ENCODE results near the gene ZNF532. TPM values are rescaled to one million over a fixed set of nuclear protein-coding genes. Genes with fewer than 3 reads are reported as not detected.

The ZNF532 gene
- total RNA-seq, 4 donors from 2014 or later = 48.3 to 128 (median 96.2) TPM

DNA sequence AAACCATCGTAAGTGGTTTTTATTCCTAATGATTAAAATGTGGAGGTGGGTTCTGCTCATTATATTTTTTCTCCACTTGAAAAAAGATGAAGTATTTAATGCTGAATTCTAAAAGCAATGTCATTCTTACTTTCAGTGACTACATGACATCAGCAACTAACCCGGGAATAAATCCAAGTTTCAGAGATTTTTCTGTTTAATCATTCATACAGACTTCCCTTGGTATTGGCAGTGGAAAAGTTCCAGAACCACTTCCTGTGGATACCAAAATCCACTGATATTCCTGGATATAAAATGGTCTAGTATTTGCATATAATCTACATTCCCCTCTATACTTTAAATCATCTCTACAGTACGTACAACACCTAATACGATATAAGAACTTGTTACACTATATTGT is 128.6 kb downstream of the ZNF532 start:
- Histone ChIP-seq H3K4me3 (no peak overlapping the region), H3K27ac (peak overlapping the region in 2 of 4 donors; percentile 42 to 68), H3K27me3 (no peaks in the 10 kb centered on the region), H3K36me3 (no peaks in the 10 kb centered on the region), H3K4me1 (peaks cover 0 to 8% (median 0%) of the 10 kb centered on the region in 3 donors), H3K9me3 (peaks cover 0 to 10% (median 0%) of the 10 kb centered on the region in 3 donors)
- ATAC-seq = no peak
- 46 to 48% methylated on average over 4 of the region's 4 CpGs for WGBS, 2 donors (ENCODE audit: low coverage in 1 of 2)
- no peak for TF ChIP-seq POLR2AphosphoS5 (IDR thresholded peaks at IDR 0.05)
- no peak for TF ChIP-seq EP300 (IDR thresholded peaks at IDR 0.05)
- TF ChIP-seq POLR2A (IDR thresholded peaks at IDR 0.05) = no peak
- TF ChIP-seq, protein P1, sequence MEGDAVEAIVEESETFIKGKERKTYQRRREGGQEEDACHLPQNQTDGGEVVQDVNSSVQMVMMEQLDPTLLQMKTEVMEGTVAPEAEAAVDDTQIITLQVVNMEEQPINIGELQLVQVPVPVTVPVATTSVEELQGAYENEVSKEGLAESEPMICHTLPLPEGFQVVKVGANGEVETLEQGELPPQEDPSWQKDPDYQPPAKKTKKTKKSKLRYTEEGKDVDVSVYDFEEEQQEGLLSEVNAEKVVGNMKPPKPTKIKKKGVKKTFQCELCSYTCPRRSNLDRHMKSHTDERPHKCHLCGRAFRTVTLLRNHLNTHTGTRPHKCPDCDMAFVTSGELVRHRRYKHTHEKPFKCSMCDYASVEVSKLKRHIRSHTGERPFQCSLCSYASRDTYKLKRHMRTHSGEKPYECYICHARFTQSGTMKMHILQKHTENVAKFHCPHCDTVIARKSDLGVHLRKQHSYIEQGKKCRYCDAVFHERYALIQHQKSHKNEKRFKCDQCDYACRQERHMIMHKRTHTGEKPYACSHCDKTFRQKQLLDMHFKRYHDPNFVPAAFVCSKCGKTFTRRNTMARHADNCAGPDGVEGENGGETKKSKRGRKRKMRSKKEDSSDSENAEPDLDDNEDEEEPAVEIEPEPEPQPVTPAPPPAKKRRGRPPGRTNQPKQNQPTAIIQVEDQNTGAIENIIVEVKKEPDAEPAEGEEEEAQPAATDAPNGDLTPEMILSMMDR (IDR thresholded peaks at IDR 0.05) = no peak

DNA sequence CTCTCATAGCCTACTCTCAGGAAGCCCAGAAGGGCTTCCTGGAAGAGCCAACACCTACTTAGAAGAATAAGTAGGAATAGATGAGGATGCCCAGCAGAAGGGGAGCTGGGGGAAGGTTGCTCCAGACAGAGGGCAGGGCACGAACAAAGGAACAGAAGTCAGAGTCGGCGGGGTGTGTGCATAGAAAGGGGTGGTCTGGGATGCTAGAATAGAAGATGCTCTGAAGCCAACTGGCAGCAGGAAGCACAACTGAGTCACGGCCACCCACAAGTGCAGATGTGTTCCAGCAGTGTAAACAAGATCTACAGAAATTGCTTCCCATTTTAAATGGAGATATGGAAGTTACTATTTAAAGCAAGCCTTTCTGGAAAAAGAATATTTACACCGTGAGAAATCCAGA is 131.0 kb downstream of the ZNF532 start:
- H3K4me3 ChIP-seq = no peak overlapping the region
- ATAC-seq = no peak
- 61 to 73% methylated on average over 5 of the region's 5 CpGs for WGBS, 2 donors (ENCODE audit: low coverage in 1 of 2)
- peaks cover 0 to 8% (median 0%) of the 10 kb centered on the region in 3 donors for H3K4me1 ChIP-seq
- TF ChIP-seq POLR2AphosphoS5 (IDR thresholded peaks at IDR 0.05) (no peak), EP300 (IDR thresholded peaks at IDR 0.05) (no peak), POLR2A (IDR thresholded peaks at IDR 0.05) (no peak)
- TF ChIP-seq, protein P1 (IDR thresholded peaks at IDR 0.05) = no peak
- no peaks in the 10 kb centered on the region for H3K27me3 ChIP-seq
- H3K9me3 ChIP-seq = no peaks in the 10 kb centered on the region
- no peaks in the 10 kb centered on the region for H3K36me3 ChIP-seq
- H3K27ac ChIP-seq = peak overlapping the region in 2 of 4 donors; percentile 6 to 24

DNA sequence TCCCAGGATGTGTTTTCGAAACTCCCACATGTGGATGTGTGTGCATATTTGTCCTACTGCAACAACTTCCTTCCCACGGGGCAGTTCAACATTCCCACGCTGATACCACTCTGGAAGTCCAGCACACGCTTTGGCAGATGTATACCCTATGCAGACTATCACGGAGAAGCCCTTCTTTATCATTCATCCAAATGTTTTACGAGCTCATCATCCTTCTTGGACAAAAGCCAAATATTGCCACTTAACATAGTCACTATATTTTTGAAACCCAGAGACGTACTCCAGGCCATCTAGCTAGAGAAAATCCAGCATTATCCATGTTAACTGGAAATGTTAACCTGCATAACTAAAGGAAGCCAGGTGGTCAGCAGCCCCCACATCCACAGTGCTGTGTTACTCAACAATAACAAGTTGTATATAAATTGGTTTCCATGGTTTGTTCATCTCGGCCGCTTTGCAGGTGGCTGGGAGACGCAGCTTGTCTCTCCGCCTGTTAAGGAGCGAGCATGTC is 131.5 kb downstream of the ZNF532 start:
- ATAC-seq = no peak
- 58 to 60% methylated on average over 12 of the region's 12 CpGs for WGBS, 2 donors (ENCODE audit: low coverage in 1 of 2)
- H3K36me3 ChIP-seq = no peaks in the 10 kb centered on the region
- peak overlapping the region in 1 of 4 donors; percentile 24 for H3K27ac ChIP-seq
- no peak overlapping the region for H3K4me3 ChIP-seq
- TF ChIP-seq POLR2AphosphoS5 (IDR thresholded peaks at IDR 0.05) (no peak), POLR2A (IDR thresholded peaks at IDR 0.05) (no peak), EP300 (IDR thresholded peaks at IDR 0.05) (no peak)
- TF ChIP-seq, protein P1 (IDR thresholded peaks at IDR 0.05) = no peak
- peaks cover 0 to 8% (median 0%) of the 10 kb centered on the region in 3 donors for H3K4me1 ChIP-seq
- no peaks in the 10 kb centered on the region for H3K9me3 ChIP-seq
- no peaks in the 10 kb centered on the region for H3K27me3 ChIP-seq

DNA sequence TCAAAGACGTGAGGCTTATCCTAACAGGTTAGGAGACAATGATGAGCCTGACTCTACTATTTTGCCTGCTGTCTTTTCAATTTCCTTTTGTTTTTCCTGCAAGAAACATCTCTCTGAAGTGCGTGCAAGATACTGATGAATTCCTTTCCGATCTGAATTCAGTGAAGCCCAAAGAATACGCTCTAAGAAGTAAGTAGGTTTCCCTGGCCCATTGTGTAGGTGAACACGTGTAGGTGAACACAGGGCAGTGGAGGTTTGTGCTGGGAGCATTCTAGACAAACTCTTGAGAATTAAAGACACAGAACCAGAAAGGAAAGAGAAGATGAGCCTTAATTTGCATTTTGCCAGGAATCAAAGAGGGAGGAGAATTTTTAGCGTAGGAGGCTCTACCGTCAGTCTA is 132.0 kb downstream of the ZNF532 start:
- Histone ChIP-seq H3K4me3 (no peak overlapping the region), H3K27me3 (no peaks in the 10 kb centered on the region), H3K4me1 (peaks cover 0 to 8% (median 0%) of the 10 kb centered on the region in 3 donors), H3K36me3 (no peaks in the 10 kb centered on the region), H3K27ac (peak overlapping the region in 2 of 4 donors; percentile 24 to 53), H3K9me3 (no peaks in the 10 kb centered on the region)
- 89 to 92% methylated on average over 5 to 6 of the region's 7 CpGs for WGBS, 2 donors (ENCODE audit: low coverage in 1 of 2)
- TF ChIP-seq POLR2A (IDR thresholded peaks at IDR 0.05) = no peak
- TF ChIP-seq POLR2AphosphoS5 (IDR thresholded peaks at IDR 0.05) = no peak
- no peak for TF ChIP-seq EP300 (IDR thresholded peaks at IDR 0.05)
- TF ChIP-seq, protein P1 (IDR thresholded peaks at IDR 0.05) = no peak
- no peak for ATAC-seq

DNA sequence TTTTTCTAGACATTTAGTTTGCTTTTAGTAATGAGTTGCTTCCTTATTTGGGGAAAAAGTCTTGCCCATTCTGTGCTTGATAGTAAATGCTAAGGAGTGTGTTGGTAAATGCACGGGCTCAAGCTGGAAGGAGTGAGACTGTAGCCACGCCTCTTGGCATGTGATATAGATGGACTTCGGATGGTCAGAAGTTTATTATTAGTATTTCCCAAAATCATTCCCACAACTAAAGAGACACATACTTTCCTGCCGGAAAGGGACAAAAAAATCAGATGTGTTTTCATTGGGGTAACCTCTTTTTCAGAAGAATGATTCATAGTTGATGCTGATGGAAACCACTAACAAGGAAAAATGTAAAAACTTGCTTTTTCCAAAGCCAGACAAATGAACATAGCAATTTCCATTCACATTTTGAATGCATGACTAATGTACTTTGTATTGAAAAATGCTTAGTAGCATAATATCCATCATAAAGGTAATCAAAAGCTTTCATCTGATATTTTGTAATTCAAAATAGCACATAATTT is 133.2 kb downstream of the ZNF532 start:
- WGBS, 2 donors (ENCODE audit: low coverage in 1 of 2) = 28 to 40% methylated on average over 1 to 4 of the region's 4 CpGs
- ATAC-seq = no peak
- Histone ChIP-seq H3K36me3 (no peaks in the 10 kb centered on the region), H3K4me1 (peaks cover 0 to 8% (median 0%) of the 10 kb centered on the region in 3 donors), H3K27me3 (no peaks in the 10 kb centered on the region), H3K4me3 (no peak overlapping the region), H3K9me3 (no peaks in the 10 kb centered on the region), H3K27ac (peak overlapping the region in 3 of 4 donors; percentile 33 to 66 (median 53))
- TF ChIP-seq, protein P1 (IDR thresholded peaks at IDR 0.05) = no peak
- TF ChIP-seq POLR2AphosphoS5 (IDR thresholded peaks at IDR 0.05) (peak; percentile 29), EP300 (IDR thresholded peaks at IDR 0.05) (no peak), POLR2A (IDR thresholded peaks at IDR 0.05) (no peak)
